ENCODE measurements around the gene MAML2. TPM values are rescaled to one million over a fixed set of nuclear protein-coding genes. Genes with fewer than 3 reads are reported as not detected.

Gene MAML2
- total and polyA plus RNA-seq, 2 of the 8 experiments (the other 6 are each of a cell fraction or from before 2014, with no cell fraction given) = 3.8 to 6.6 TPM

- Histone ChIP-seq H2BK12ac (ENCODE audit: low read depth, low read length) (no peak overlapping the region), H2AFZ (ENCODE audit: low read length) (no peak overlapping the region), H2BK120ac (replicated peaks; ENCODE audit: low read depth, low read length) (no peak overlapping the region), H3K4me2 (ENCODE audit: insufficient read depth in 1 of 2, low read depth in 2 of 2, low read length in 2 of 2) (no peak overlapping the region), H3K56ac (replicated peaks; ENCODE audit: insufficient read length, low read depth, low read length) (no peak overlapping the region), H3K4me1 (replicated peaks in 1 of 4; ENCODE audit: control insufficient read depth in 3 of 4, insufficient read depth in 4 of 4, low read length in 3 of 4) (peaks cover 3 to 18% (median 12%) of the 10 kb centered on the region in 4 experiments; a peak in 5 of 7 replicates), H3K27me3 (replicated peaks in 1 of 4; ENCODE audit: control insufficient read depth in 3 of 4, extremely low read depth in 1 of 4, insufficient read depth in 3 of 4, low read length in 3 of 4) (no peaks in the 10 kb centered on the region), H3K4me3 (ENCODE audit: extremely low read depth in 1 of 4, insufficient read depth in 2 of 4, low read depth in 3 of 4, low read length in 4 of 4) (no peak overlapping the region), H3K36me3 (ENCODE audit: control insufficient read depth in 2 of 4, insufficient read depth in 4 of 4, low read length in 3 of 4) (no peaks in the 10 kb centered on the region), H4K91ac (replicated peaks; ENCODE audit: insufficient read length, low read length) (no peak overlapping the region), H2BK15ac (ENCODE audit: low read length) (no peak overlapping the region), H4K8ac (ENCODE audit: extremely low read depth, insufficient read depth, low read length) (no peak overlapping the region), H2BK20ac (ENCODE audit: low read length) (no peak overlapping the region), H3K9ac (replicated peaks in 1 of 4; ENCODE audit: extremely low read depth in 1 of 4, low read depth in 3 of 4, low read length in 3 of 4) (no peak overlapping the region), H3K27ac (ENCODE audit: low read depth, low read length) (no peak overlapping the region), H3K23ac (ENCODE audit: insufficient read length) (no peak overlapping the region), H3K18ac (ENCODE audit: extremely low read depth, low read length) (no peak overlapping the region), H3K4ac (replicated peaks; ENCODE audit: insufficient read length, low read depth, low read length) (no peak overlapping the region), H3K23me2 (ENCODE audit: low read depth, low read length) (no peaks in the 10 kb centered on the region), H3K79me2 (ENCODE audit: control insufficient read depth in 1 of 2, insufficient read depth in 2 of 2, low read length in 2 of 2) (peaks cover 0 to 23% of the 10 kb centered on the region in 2 experiments; a peak in 2 of 4 replicates), H3K14ac (ENCODE audit: insufficient read length) (no peak overlapping the region), H4K5ac (ENCODE audit: insufficient read length, low read depth, low read length) (no peak overlapping the region), H2BK5ac (ENCODE audit: low read depth, low read length) (no peak overlapping the region), H4K20me1 (replicated peaks in 1 of 2; ENCODE audit: control insufficient read depth in 1 of 2, insufficient read depth in 2 of 2, low read length in 2 of 2) (no peaks in the 10 kb centered on the region), H3K9me3 (ENCODE audit: insufficient read depth in 2 of 2, low read depth in 1 of 2, low read length in 1 of 2) (no peaks in the 10 kb centered on the region), H2AK5ac (ENCODE audit: low read depth, low read length) (no peak overlapping the region), H3K79me1 (ENCODE audit: low read depth, low read length) (no peaks in the 10 kb centered on the region)
- 95% methylated on average over 1 of the region's 1 CpG; no CpG with 5 or more reads in 1 of the 2 experiments for WGBS, 2 experiments (ENCODE audit: extremely low coverage in 1 of 2, insufficient coverage in 1 of 2, insufficient read length in 1 of 2, insufficient replicate concordance in 2 of 2, low coverage in 1 of 2, low lambda C conversion rate in 2 of 2, missing lambda C conversion rate in 1 of 2)
- DNase-seq (ENCODE audit: low read depth in 1 of 2, low spot score in 2 of 2) (no peak), FAIRE-seq (no peak)
- ChIA-PET CTCF (ENCODE audit: partially characterized antibody) (interaction anchor here (3.7 kb wide), 1 partner anchor 13 kb away, joined by 33 read pairs; the partner anchor contains the start of gene MAML2), POLR2A (ENCODE audit: partially characterized antibody) (no interaction called here)
- TF ChIP-seq SRF (IDR thresholded peaks at IDR 0.05; ENCODE audit: low read depth, low read length) = no peak
- TF ChIP-seq MAFK (IDR thresholded peaks at IDR 0.05; ENCODE audit: low read depth, low read length) = no peak
- no peak for TF ChIP-seq POLR2A (IDR thresholded peaks at IDR 0.05; ENCODE audit: control extremely low read depth in 1 of 2, low read depth in 2 of 2, low read length in 2 of 2)
- TF ChIP-seq PHF8 (conservative IDR thresholded peaks at IDR 0.05; ENCODE audit: low read depth, low read length) = no peak
- no peak for TF ChIP-seq TEAD4 (IDR thresholded peaks at IDR 0.05; ENCODE audit: low read depth, low read length)
- no peak for TF ChIP-seq TCF12 (IDR thresholded peaks at IDR 0.05; ENCODE audit: low read depth, low read length)
Observed at GRCh38 chr11:96329419-96329818, 13.6 kb downstream of the MAML2 start.
